Activated gamma-delta T cell (primary cell): ENCODE measurements around the gene SVOPL.

Experiments
- DNase-seq: peaks from one replicate; lab custom pipeline; 2025; lab: John Stamatoyannopoulos, UW

Gene SVOPL

DNA sequence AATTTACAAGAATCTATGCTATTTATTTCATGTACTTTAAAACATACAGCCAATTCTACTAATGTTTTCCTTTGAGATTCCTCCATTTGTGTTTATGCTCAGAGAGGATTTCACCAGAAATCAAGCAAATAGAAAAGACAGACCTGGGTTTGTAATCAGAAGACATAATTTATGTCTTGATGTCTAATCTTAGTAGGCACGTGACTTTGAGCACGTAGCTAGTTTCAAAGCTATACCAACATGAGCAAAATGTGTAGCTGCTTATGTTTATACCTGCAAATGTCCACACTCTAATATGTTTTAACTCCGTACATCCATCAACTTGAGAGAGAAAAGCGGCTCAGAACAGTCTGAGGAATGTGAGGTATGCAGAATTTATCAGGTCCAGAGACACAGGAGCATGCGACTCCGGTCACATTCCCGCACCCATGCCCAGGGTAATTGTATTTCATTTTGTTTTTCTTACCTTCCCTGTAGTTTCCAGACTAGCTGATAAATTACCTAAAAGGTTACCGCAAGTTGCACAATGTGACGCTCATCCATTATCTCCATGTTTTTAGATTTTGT, 40.0 kb downstream of the SVOPL start:
- DNase-seq: no peak

DNA sequence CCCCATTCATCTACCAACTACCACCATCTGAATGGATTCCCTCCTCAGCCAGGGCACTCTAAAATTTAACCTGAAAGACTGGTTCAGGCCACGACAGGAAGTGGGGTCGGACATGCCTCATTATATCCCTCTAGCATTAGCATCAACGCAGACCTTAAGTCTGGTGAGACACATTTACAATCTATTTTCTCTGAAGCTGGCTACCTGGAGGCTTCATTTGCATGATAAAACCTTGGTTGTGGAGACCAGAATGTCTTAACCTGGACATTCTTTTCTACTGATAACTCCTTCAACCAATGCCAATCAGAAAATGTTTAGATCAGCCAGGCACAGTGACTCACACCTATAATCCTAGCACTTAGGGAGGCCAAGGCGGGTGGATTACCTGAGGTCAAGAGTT, 42.3 kb downstream of the SVOPL start:
- no peak for DNase-seq

DNA sequence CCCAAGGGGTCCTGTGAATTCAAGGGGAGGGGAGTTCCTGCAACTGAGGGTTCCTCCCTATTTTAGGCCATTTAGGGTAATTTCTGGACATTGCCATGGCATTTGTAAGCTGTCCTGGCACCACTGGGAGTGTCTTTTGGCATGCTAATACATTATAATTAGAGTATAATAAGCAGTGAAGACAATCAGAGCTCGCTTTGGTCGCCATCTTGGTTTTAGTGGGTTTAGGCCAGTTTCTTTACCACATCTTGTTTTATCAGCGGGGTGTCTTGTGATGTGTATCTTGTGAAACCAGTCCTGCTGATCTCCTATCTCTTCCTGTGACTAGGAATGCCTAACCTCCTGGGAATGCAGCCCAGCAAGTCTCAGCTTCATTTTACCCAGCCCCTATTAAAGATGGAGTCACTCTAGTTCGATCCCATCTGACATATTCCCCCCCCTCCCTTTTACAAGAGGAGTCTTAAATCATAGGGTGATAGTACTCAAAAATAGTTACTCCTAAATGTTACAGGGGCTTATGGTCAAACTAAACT, 43.2 kb downstream of the SVOPL start:
- DNase-seq: no peak

DNA sequence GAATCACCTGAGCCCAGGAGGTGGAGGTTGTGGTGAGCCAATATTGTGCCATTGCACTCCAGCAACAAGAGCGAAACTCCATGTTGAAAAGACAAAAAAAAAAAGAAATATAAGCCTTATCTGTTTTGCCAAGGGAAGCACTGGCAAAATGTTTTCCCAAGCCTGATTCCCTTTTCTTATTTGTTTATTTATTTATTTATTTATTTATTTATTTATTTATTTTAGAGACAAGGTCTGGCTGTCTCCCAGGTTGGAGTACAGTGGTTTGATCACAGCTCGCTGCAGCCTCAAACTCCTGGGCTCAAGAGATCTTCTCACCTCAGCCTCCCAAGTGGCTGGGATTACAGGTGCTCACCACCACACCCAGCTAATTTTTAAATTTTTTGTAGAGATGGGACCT, 44.2 kb downstream of the SVOPL start:
- no peak for DNase-seq

DNA sequence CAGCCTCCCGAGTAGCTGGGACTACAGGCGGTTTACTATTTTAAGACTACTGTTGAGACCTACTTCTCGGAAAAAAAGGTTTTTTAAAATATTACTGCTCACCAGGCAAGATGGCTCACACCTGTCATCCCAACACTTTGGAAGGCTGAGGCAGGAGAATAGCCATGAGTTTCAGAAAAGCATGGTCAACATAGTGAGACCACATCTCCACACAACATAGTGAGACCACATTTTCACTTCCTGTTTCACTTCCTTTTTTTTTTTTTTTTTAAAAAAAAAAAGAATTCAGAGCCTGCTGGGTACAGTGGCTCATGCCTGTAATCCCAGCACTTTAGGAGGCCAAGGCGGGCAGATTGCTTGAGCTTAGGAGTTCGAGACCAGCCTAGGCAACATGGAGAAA, 46.5 kb downstream of the SVOPL start:
- no peak for DNase-seq

DNA sequence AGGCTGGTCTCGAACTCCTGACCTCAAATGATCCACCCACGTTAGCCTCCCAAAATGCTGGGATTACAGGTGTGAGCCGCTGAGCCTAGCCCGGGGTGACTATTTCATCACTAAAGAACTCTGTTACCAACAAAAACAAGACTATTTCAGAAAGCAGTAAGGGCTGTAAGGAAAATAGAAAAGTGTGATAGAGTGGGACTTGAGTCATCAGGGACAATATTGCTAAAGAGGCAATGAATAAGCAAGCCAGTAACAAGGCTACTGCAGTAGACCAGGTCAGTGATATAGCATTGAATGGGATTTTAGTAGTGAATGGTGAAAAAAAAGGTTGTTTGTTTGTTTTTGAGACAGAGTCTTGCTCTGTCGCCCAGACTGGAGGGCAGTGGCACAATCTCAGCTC, 51.7 kb downstream of the SVOPL start:
- DNase-seq: no peak

DNA sequence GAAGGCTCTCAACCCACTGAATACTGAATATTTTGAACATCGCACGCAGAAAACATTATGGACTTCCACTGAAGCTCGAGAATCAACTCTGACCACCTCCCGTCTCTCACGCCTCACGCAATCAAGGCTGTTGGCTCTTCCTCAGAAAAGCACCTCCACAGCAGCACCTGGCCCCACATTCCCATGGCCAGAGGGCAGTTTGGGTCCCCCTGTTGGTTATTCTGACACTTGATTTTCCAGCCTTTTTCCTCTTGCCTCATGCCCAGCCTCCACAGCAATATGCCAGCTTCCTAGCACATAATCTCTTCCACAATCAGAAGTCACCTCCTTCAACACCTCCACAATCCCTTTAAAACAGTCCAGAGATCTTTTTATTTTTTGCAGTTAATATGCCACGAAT, 55.9 kb downstream of the SVOPL start:
- no peak for DNase-seq

DNA sequence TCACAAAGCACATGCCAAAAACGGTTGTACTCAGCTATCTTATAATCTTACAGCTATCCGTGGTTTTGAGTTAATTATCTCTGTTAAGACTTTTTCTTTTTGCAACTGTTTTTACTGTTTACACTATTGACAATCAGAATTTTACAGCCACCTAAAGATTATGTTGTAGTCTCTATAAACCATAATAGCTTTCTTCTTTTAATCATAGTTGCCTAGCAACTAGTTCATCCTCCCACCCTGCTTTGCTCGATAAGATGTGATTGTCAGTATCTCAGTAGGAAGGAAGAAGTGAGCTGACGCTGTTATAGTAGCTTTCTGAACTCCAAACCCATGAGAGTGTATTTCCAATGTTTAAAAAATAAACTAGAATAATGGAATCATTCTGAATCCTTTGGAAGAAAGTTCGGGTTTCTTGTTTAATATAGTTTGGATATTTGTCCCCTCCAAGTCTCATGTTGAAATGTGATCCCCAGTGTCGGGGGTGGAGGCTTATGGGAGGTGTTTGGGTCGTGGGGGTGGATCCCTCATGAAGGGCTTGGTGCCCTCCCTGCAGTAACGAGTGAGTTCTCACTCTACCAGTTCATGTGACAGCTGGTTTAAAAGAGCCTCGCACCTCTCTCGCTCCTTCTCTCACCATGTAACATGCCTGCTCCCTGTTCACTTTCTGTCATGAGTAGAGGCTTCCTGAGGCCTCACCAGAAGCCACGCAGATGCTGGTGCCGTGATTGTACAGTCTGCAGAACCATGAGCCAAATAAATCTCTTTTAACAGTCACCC, 68.1 kb downstream of the SVOPL start:
- DNase-seq: no peak

DNA sequence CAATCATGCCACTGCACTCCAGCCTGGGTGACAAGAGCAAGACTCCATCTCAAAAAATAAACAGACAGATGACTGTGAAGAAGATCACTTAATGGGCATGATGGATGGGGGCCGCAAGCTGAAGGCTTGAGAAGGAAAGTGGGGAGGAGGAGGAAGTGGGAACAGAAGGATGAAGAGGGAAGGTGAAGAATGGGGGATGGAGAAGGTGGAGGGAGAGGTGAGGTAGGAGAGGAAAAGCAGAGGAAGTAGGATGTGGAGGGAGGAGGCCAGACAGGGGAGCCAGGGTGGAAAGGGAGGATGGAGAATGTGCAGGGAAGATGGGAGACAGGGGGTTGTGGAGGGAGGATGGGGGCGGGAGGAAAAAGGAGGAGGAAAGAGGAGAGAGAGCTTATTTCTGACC, 68.8 kb downstream of the SVOPL start:
- no peak for DNase-seq

DNA sequence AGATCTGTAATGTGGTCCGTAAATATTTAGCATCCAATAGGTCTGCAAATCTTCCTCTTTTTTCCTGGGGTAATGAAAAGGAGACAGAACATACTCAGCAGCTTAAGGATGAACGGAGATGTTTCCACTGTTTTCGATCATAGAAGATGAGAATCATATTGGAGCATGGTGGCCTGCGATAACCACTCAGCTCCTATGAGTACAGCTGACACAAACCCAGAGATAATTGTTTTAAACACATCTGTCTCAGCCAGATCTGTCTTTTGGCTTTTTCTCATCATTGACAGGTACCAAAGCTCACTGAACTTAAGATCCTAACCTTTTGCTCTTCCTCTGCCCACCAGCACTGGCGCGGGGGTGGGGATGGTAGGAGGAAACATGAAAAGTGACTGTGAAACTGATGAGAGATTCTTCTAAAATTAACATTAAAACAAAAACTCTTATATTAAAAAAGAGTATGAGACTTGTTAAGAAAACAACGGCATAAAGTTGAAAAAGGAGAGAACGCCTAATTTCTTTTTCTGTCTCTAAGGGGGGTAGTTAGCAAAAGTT, 71.0 kb downstream of the SVOPL start:
- no peak for DNase-seq

DNA sequence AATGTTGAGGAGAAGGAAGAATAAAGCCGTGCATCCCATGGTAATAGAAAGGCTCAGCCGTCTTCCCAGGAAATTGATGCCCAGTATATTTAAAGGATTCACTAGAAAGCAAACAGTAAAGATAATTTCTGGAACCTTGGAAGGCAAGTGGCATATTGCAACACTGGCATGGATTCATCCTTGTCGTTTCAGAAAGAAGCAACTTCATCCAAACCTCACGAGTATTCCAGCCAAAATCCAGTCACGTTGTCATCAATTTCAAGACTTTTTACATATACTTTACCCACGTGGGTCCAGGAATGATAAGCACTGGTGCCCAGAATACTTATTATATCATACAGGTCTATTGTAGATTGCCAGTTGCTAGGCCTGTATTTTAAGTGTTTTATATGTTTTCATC, 73.8 kb downstream of the SVOPL start:
- DNase-seq: no peak

DNA sequence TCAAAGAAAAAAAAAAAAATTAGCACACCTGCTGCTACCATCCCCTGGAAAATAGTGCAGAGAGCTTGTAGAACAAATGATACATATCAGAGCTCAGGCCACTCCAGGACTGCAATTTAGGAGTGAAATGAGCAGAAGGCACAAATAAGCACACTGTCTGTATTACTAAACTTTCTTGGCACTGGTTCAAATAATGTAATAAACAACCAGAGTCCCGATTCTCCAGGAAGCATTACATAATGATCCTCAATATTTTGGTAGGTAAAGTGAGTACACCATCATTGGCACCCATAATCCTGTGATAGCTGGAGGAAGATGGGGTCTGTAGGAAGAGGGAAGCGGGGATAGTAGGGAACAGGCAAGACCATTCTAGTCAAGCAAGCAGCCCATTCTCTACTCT, 74.3 kb downstream of the SVOPL start:
- DNase-seq: no peak

DNA sequence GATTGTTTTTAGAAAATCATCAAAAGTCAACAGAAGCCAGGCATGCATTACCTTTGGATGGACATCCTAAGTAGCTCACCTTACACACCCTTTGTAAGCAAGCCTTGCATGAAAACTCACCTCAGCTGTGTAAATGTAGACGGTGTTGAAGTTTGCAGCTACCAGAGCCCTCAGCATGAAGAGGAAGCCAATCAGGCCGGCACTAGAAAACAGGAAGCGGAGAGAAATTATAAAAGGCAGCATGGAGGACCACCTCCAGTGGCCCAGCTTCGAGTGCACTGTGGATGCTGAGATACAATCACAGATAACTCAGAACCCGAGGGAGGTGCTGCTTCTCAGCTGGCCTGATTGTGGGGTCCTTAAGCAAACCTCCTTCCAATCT, 75.3 kb downstream of the SVOPL start:
- DNase-seq: no peak

DNA sequence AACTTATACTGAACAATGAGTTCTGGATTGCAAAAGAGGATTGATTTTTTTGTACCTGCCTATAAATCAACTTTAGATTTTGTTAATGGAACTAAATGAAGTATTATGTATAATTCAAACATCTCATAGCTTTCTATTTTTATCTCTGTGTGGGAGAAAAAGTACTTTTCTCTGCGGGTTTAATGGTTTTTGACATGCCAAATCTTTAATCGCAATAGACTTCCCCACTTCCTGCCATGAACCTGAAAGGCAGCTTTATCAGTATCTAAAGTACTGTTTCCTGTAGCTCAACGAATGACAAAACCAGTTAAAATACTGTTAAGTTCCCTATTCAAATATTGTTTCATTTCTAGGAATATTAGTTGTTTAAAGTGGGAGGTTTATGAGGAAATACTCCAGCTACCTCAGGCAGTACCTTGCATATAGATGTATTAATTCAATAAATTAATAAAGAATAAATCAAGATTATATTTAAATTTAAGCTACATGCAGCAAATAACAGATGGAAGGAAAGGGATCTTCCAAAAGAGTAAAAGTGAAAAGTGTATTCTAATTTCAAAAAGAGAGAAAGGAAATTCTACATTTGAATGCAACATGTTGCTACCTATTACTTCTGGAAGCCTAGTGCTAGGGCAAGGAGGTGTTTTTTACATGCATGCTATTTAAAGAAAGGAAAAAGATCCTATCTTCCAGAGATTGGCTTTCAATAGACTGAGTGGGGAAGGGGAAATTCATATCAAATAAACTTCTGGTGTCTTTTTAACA, 75.9 kb downstream of the SVOPL start:
- no peak for DNase-seq

DNA sequence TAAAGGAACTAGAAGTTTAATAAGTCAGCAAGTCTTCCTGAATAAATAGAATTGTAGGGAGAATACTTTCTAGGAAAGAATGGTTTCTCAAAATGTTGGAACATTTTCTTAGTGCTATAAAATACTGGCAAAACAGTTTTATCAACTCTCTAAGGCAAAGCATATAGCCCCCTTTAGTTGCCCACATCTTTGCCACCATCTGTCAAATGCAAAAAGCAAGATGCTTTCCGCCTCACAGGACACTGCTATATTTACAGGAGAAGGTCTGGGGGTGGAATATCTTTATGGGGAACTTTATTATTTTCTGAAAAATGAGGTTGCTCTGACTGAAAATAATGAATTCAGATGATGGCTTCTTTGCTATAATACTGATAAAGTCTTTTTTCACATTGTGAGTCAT, 78.3 kb downstream of the SVOPL start:
- DNase-seq: no peak

DNA sequence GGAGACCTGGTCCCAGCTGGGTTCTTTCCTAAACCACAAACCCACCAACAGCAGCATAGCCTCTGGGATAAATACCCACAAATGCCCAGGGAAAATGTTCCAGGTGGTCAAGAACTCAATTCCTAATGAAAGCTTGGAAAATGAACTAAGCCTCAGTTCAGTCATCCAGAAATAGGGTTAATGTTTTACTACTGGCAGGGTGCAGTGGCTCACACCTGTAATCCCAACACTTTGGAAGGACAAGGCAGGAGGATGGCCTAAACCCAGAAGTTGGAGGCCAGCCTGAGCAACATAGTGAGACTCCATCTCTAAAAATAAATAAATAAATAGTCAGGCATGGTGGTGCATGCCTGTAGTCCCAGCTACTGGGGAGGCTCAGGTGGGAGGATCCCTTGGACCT, 82.2 kb downstream of the SVOPL start:
- DNase-seq: no peak

DNA sequence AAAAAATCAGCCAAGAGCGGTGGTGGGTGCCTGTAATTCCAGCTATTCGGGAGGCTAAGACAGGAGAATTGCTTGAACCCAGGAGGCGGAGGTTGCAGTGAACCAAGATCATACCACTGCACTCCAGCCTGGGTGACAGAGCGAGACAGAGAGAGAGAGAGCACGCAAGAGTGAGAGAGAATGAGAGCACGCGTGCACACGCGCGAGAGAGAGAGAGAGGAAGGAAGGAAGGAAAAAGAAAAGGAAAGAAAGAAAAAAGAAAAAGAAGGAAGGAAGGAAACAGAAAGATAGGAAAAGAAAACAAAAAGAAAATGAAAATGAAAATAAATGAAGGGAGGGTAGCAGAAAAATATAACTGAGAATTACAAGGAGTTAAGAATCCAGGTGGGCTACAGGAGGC, 82.7 kb downstream of the SVOPL start:
- no peak for DNase-seq

DNA sequence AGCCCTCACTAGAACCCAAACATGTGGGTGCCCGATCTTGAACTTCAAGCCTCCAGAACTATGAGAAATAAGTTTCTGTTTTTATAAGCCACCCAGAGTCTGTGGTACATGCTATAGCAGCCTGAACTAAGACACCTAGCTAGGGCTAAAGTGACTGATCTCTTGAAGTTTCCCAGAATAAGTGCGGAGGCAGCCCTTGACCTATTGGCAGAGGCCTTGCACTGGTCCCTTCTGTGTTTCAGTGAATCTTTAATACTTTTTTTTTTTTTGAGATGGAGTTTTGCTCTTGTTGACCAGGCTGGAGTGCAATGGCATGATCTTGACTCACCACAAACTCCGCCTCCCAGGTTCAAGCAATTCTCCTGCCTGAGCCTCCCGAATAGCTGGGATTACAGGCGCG, 85.1 kb downstream of the SVOPL start:
- DNase-seq: no peak

DNA sequence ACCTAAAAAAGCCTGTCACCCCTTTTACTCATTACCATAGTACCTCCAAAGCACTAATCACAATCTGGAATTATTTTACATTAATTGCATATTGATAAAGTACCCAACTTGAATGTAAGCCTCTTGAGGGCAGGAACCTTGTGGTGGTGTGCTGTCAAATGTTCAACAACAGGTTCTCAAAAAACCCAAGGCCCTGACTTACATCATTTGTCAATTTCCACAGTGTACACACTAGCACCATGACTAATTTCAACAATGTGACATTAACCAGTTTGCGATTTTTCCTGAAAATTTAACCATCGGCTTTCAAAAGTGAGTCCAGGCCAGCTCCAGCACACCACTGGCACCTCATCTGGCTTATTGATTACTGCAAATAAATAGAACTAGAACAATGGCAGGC, 87.5 kb downstream of the SVOPL start:
- DNase-seq: no peak

DNA sequence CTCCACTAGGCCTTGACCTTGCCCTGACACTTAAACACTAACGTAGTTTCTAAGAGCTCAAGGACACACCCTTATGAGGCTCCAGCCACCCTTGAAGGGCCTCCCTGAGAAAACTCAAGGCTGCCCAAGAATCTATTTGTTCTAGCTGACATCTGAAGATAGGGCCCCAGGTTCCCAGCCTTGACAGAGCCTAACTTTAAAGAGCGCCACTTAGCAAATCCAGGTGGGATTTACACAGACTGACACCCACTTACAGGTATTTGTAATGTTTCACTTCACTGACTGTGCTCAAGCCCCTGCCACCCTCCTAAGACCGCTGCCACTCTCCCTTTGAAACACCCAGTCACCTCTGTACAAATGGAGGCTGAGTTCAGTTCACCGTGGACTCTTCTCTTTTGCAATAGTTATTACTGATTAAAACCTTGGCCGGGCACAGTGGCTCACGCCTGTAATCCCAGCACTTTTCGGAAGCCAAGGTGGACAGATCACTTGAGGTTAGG, 90.4 kb downstream of the SVOPL start:
- no peak for DNase-seq

DNA sequence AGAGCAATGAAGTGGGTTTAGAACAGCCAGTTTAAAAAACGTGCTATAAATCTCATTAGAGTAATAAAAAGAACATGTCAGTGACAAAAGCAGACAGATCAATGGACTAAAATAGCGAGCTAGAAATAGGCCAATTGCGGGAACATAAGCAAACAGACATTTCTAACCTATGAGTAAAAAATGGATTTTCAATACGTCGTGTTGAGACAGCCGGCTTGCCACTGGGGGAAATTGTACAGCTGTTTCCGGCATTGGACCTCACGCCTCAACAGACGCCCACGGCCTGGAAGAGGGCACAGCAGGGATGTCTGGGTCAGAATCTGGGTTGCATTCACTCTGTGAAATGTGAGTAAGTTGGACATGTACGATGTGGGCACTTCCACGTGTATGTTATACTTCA, 92.9 kb downstream of the SVOPL start:
- DNase-seq: no peak
